HG03139 (cell line): ENCODE results near the gene GATD1.
"Not testable (repeated sequence)": the region's sequence is repeated elsewhere in the genome, so short reads cannot be mapped to it uniquely, and the experiment has no call there.

Source experiments
- ATAC-seq: cut with Tn5 transposase; IDR thresholded peaks from one replicate; pipeline ENCODE4 v1.9.1; 2021; ENCODE audit not compliant: unreplicated experiment

GATD1 gene

DNA sequence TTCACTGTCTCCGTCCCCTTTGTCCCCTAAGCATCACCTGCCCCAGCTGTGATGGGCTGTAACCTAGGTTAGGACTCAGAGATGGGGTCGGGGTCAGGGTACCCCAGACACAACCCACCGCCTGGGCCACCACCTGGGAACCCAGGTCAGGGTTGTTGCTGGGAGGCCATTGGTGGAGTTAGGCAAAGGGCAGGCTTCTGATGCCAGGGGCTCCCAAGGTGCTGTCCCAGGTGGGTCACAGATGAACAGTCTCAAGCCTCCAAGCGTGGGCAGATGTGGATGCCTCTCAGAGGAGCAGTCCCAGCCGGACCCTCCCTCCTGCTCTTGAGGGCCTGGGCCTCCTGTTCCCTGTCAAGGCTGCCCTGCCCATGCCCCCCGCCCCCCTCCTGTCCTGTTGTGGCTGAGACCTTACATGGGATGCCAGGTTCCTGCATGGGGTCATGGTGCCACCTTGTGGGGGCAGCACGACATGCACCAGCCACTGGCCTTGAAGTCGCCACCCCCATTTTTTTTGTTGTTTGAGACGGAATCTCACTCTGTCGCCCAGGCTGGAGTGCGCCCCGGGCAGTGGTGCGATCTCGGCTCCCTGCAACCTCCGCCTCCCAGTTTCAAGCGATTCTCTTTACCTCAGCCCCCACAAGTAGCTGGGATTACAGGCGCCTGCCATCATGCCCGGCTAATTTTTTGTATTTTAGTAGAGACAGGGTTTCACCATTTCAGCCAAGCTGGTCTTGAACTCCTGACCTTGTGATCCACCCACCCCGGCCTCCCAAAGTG lies 12.1 kb downstream of the GATD1 start:
- no peak for ATAC-seq

DNA sequence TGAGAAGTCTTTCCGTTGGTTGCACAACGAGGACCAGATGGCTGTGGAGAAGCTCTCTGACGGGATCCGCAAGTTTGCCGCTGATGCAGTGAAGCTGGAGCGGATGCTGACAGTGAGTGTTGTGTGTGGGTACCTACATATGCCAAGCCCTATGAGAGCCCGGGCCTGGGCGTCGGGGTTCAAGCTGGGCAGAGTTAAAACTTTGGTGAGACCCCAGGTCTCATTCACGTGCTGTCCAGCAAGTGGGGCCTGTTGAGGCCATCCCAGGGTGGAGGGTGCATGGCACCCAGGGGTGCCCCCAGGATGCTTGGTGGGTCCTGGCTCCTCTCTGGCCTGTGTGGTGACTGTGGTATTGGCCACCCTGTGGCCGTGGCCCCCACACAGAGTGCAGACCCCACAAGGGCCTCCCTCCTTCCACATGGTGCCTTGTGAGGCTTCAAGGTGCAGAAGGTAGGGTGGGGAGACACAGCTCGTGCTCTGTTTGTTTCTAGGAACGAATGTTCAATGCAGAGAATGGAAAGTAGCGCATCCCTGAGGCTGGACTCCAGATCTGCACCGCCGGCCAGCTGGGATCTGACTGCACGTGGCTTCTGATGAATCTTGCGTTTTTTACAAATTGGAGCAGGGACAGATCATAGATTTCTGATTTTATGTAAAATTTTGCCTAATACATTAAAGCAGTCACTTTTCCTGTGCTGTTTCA lies 12.8 kb downstream of the GATD1 start:
- ATAC-seq: no peak

GRCh38 chr11:763549-764321 lies 13.6 kb downstream of the GATD1 start:
- no peak for ATAC-seq

DNA sequence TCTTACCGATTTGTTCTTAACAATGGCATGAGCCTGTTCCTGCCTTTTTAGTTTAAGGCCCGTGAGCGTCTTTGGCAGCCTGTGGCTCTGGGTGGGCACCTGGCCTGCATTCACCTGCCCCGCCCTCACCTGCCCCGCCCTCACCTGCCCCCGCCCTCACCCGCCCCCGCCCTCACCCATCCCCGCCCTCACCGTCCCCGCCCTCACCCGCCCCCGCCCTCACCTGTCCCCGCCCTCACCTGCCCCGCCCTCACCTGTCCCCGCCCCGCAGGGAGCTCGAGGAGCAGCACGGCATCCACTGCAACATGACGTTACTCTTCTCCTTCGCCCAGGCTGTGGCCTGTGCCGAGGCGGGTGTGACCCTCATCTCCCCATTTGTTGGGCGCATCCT lies 14.2 kb downstream of the GATD1 start:
- no peak for ATAC-seq

GRCh38 chr11:762421-763072 lies 14.7 kb downstream of the GATD1 start:
- no peak for ATAC-seq

- no peak for ATAC-seq
Observed at GRCh38 chr11:761526-762108, 15.7 kb downstream of the GATD1 start.

GRCh38 chr11:760236-760635 lies 17.1 kb downstream of the GATD1 start:
- ATAC-seq: no peak

GRCh38 chr11:749731-750130 lies 27.6 kb downstream of the GATD1 start:
- ATAC-seq: no peak

DNA sequence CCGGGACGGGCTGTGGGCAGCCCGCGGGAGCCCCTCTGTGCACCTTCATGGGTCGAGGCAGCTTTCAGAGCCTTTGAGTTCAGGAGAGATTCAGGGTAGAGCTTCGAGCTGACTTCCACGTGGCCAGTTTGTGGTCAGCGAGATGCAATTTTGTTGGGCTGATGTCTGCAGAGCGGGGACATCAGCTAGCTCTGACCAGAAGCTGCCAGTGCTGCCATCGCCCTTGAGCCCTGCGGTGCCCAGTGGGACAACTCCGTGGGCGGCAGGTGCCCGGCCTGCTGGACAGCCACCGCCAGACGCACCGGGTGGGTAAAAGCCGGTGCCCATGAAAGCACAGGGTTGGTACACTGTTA lies 29.3 kb downstream of the GATD1 start:
- ATAC-seq: no peak

DNA sequence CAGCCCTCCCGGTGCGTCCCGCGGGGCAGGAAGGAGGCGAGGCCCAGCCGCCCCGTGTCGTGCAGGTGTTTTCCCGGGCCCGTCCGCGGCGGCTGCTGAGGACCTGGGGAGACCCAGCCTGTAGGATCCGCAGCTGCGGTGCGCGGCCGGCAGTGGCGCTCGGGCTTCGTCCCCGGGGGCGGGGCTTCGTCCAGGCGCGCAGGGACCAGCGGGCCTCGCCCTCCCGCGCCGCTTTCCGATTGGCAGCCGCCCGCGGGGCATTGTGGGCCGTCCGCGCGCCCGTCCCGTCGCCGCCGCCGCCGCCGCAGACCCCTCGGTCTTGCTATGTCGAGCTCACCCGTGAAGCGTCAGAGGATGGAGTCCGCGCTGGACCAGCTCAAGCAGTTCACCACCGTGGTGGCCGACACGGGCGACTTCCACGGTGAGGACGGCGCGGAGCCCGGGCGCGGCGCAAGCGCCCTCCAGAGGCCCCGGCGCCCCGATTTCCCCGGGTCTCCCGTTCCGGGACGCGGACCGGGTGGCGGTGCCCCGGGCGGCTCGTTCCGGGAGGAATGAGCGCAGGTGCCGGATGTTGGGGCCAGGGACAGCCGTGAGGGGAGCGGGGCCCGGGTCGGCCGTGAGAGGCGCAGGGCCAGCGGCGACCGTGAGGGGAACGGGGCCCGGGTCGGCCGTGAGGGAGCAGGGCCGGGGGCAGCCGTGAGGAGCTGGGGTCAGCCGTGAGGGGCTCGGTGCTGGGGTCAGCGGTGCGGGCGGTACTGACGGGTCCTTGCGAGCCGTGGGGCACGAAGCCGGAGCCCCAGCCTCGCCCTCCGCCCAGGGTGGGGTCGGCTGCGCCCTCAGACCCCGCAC lies 29.9 kb downstream of the GATD1 start, which contains the start of gene TALDO1:
Gene TALDO1 (plus strand): TSS at position 307 of the 849 bp plus-strand sequence. CDS start 18 bp downstream, at position 325.
- ATAC-seq: peak; percentile 81

DNA sequence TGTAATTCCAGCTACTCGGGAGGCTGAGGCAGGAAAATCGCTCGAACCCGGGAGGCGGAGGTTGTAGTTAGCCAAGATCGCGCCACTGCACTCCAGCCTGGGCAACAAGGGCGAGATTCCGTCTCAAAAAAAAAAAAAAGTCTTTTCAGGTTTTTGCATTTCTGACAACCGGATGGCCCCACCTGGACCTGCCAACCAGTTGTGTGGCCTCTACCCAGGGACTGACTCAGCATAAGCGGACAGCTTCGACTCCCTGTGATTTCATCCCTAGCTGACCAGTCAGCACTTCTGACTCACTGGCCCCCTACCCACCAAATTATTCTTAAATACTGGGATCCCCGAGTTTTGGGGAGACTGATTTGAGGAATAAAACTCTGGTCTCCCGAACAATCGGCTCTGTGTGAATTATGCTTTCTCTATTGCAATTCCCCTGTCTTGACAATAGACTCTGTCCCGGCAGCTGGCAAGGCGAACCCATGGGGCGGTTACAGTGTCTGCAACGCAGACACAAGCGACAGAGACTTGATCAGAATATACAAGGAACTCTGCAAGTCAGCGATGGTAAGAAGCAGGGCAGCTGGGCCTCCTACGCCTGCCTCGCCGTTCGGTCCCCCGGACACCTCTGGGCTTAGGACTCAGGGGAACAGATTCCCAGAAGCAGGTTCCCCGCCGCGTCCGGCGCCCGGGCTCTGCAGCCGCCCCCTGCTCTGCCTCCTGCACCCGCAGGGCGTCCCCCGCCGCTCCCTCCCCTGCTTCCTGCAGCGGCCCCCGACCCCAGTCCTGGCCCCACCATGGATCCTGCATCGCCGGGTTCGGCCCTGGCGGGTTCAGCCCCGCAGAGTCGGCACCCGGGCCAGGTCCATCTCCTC lies 30.8 kb downstream of the GATD1 start:
- ATAC-seq: no peak

GRCh38 chr11:745428-745827 lies 31.9 kb downstream of the GATD1 start:
- ATAC-seq: no peak

- no peak for ATAC-seq
Observed at GRCh38 chr11:742571-743201, 34.6 kb downstream of the GATD1 start.

- no peak for ATAC-seq
Observed at GRCh38 chr11:742156-742546, 35.1 kb downstream of the GATD1 start.

- ATAC-seq: not testable (repeated sequence)
Observed at GRCh38 chr11:737899-738298, 39.4 kb downstream of the GATD1 start.

DNA sequence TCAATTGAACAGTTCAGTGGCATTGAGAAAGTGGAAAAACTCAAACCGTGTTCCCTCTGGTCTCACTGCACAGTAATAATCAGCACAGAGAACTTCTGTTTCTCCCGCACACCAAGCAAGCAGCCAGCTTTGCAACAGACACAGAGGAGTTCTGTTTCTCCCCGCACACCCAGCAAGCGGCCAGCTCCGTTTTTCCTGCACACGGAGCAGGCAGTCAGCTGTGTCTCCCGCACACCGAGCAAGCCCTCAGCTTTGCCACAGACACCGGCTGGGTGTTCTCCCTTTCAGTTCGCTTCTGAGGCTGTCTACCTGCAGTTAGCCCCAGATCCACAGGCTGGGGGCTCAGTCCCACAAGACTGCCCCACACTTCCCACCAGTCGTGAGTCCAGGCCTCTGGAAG lies 39.9 kb downstream of the GATD1 start:
- ATAC-seq: no peak

GRCh38 chr11:734541-734940 lies 42.7 kb downstream of the GATD1 start:
- not testable (repeated sequence) for ATAC-seq

DNA sequence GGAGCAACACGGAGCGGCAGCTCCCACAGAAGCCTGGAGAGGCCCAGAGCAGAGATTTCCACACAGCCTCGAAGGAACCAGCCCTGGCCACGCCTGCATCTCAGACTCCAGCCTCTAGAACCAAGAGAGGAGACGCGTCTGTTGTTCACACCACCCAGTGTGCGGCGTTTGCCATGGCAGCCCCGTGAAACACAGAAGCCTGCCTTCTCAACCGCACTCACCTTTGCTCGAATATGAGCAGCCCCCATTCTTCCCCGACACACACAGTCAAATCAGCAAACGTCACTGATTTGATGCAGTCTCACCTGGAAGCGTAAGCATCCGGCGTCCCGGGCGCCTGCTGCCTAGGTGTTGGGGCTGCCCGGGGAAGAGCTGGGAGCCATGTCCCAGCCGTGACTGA lies 44.2 kb downstream of the GATD1 start:
- no peak for ATAC-seq
